ENCODE measurements around the gene CADPS2.
A peak's percentile ranks its signal among the peaks of the same experiment; 100 is the strongest.

Gene CADPS2

GRCh38 chr7:122384528-122384927 is 501.7 kb downstream of the CADPS2 start:
- Histone ChIP-seq H3K27me3 (ENCODE audit: insufficient read depth, low read depth, severe bottlenecking) (no peaks in the 10 kb centered on the region), H3K36me3 (no peaks in the 10 kb centered on the region), H3K9me3 (ENCODE audit: severe bottlenecking) (no peaks in the 10 kb centered on the region), H3K4me3 (ENCODE audit: low read depth, low read length) (no peak overlapping the region), H3K27ac (no peak overlapping the region)
- TF ChIP-seq, protein P1, sequence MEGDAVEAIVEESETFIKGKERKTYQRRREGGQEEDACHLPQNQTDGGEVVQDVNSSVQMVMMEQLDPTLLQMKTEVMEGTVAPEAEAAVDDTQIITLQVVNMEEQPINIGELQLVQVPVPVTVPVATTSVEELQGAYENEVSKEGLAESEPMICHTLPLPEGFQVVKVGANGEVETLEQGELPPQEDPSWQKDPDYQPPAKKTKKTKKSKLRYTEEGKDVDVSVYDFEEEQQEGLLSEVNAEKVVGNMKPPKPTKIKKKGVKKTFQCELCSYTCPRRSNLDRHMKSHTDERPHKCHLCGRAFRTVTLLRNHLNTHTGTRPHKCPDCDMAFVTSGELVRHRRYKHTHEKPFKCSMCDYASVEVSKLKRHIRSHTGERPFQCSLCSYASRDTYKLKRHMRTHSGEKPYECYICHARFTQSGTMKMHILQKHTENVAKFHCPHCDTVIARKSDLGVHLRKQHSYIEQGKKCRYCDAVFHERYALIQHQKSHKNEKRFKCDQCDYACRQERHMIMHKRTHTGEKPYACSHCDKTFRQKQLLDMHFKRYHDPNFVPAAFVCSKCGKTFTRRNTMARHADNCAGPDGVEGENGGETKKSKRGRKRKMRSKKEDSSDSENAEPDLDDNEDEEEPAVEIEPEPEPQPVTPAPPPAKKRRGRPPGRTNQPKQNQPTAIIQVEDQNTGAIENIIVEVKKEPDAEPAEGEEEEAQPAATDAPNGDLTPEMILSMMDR (IDR thresholded peaks at IDR 0.05; ENCODE audit: low read depth, low read length), result no peak
- DNase-seq, result no peak

DNA sequence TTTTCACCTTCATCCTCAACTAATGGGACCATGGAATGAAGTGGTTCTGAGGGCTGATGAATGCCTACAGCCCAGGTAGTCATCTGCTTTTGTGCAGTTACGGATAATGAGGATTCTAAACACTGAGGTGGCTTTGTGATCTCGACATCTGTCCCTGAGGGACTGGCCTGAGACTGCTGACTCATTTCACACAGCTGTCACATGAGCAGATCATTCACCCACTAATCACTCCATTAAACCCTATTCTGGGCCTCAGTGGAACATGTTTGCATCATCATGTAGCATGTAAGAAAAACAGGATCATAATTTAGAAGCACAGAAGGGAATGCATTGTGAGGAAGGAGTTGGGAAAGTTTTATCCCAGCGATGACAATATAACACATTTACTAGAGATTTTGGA is 502.3 kb downstream of the CADPS2 start:
- no peaks in the 10 kb centered on the region for H3K36me3 ChIP-seq
- H3K27ac ChIP-seq, result no peak overlapping the region
- H3K9me3 ChIP-seq (ENCODE audit: severe bottlenecking), result no peaks in the 10 kb centered on the region
- no peaks in the 10 kb centered on the region for H3K27me3 ChIP-seq (ENCODE audit: insufficient read depth, low read depth, severe bottlenecking)
- TF ChIP-seq, protein P1 (IDR thresholded peaks at IDR 0.05; ENCODE audit: low read depth, low read length), result no peak
- H3K4me3 ChIP-seq (ENCODE audit: low read depth, low read length), result no peak overlapping the region
- DNase-seq, result peak; percentile 43

DNA sequence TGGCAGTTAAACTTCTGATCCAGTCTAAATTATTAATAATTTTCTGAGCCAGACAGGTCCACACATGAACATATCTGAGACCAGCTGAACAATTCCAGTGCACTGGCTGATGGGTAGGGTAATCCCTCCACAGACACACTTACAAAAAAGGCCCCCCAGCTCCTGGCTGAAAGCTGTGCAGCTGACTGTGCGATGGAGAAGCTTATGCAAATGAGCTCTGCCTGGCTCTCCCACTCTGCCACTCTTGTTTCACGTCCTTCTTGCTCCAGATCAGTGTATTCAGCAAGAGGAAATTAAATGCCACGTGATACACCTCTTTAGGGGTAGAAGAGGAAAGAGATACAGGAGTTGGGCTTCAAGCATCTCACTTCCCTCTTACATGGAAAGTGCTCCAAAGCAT is 505.3 kb downstream of the CADPS2 start:
- peak; percentile 48 for DNase-seq
- no peak overlapping the region for H3K27ac ChIP-seq
- TF ChIP-seq, protein P1 (IDR thresholded peaks at IDR 0.05; ENCODE audit: low read depth, low read length), result no peak

GRCh38 chr7:122379491-122379890 is 506.8 kb downstream of the CADPS2 start:
- no peak for DNase-seq
- Histone ChIP-seq H3K27me3 (ENCODE audit: insufficient read depth, low read depth, severe bottlenecking) (no peaks in the 10 kb centered on the region), H3K36me3 (no peaks in the 10 kb centered on the region), H3K4me3 (ENCODE audit: low read depth, low read length) (no peak overlapping the region), H3K9me3 (ENCODE audit: severe bottlenecking) (no peaks in the 10 kb centered on the region), H3K27ac (no peak overlapping the region)
- TF ChIP-seq, protein P1 (IDR thresholded peaks at IDR 0.05; ENCODE audit: low read depth, low read length), result no peak

More for the DNA sequence above, 505.3 kb downstream of the CADPS2 start:
- Histone ChIP-seq H3K9me3 (ENCODE audit: severe bottlenecking) (no peaks in the 10 kb centered on the region), H3K4me3 (ENCODE audit: low read depth, low read length) (no peak overlapping the region), H3K27me3 (ENCODE audit: insufficient read depth, low read depth, severe bottlenecking) (no peaks in the 10 kb centered on the region), H3K36me3 (no peaks in the 10 kb centered on the region)

GRCh38 chr7:122369756-122370155 is 516.5 kb downstream of the CADPS2 start:
- TF ChIP-seq, protein P1 (IDR thresholded peaks at IDR 0.05; ENCODE audit: low read depth, low read length), result no peak
- no peaks in the 10 kb centered on the region for H3K27me3 ChIP-seq (ENCODE audit: insufficient read depth, low read depth, severe bottlenecking)
- no peak overlapping the region for H3K27ac ChIP-seq

GRCh38 chr7:122364761-122365280 is 521.4 kb downstream of the CADPS2 start:
- Histone ChIP-seq H3K27ac (no peak overlapping the region), H3K36me3 (no peaks in the 10 kb centered on the region), H3K27me3 (ENCODE audit: insufficient read depth, low read depth, severe bottlenecking) (no peaks in the 10 kb centered on the region), H3K9me3 (ENCODE audit: severe bottlenecking) (no peaks in the 10 kb centered on the region), H3K4me3 (ENCODE audit: low read depth, low read length) (no peak overlapping the region)
- DNase-seq, result no peak
- TF ChIP-seq, protein P1 (IDR thresholded peaks at IDR 0.05; ENCODE audit: low read depth, low read length), result no peak

More at GRCh38 chr7:122369756-122370155, 516.5 kb downstream of the CADPS2 start:
- Histone ChIP-seq H3K36me3 (no peaks in the 10 kb centered on the region), H3K4me3 (ENCODE audit: low read depth, low read length) (no peak overlapping the region), H3K9me3 (ENCODE audit: severe bottlenecking) (no peaks in the 10 kb centered on the region)
- peak; percentile 60 for DNase-seq
